Progenitor cell of endocrine pancreas (in vitro differentiated cells): Measurements from ENCODE around the gene TIAM2. TPM values are rescaled to one million over a fixed set of nuclear protein-coding genes. Genes with fewer than 3 reads are reported as not detected.
"Not testable (repeated sequence)": the region's sequence is repeated elsewhere in the genome, so short reads cannot be mapped to it uniquely, and the experiment has no call there.

Source experiments
- DNase-seq: peaks from one replicate; pipeline ENCODE4 v3.0.0; 2021; ENCODE audit warnings: low spot score; ENCODE audit not compliant: unreplicated experiment
- H3K27ac Mint-ChIP-seq: 2 replicates; pipeline ENCODE4 v1.8.0; 2021; ENCODE audit warnings: mild to moderate bottlenecking, moderate library complexity, mixed read lengths
- H3K27me3 Mint-ChIP-seq: 2 replicates; pipeline ENCODE4 v1.8.0; 2021; ENCODE audit warnings: mixed read lengths
- H3K36me3 Mint-ChIP-seq: 2 replicates; pipeline ENCODE4 v1.8.0; 2022; ENCODE audit warnings: mixed read lengths; ENCODE audit not compliant: insufficient read depth
- H3K4me1 Mint-ChIP-seq: 2 replicates; pipeline ENCODE4 v1.8.0; 2021; ENCODE audit warnings: low read depth, mixed read lengths
- H3K4me3 Mint-ChIP-seq: 2 replicates; pipeline ENCODE4 v1.8.0; 2021; ENCODE audit warnings: low read depth, mild to moderate bottlenecking, moderate library complexity, mixed read lengths
- H3K9me3 Mint-ChIP-seq: 2 replicates; pipeline ENCODE4 v1.8.0; 2021; ENCODE audit warnings: low read depth, mixed read lengths
- total RNA-seq: library from RNA; stranded (reverse); gene quantifications from 2 replicates; pipeline ENCODE4 v1.2.1, GENCODE V29; 2021
- TF ChIP-seq, protein P1 (sequence below): fragments of 200-600 bp; sonication (generic); IDR thresholded peaks from one replicate; pipeline ENCODE4 v1.5.0; 2021; ENCODE audit warnings: antibody characterized with exemption, mild to moderate bottlenecking; ENCODE audit not compliant: unreplicated experiment

Gene TIAM2
- total RNA-seq, 1 donor from 2014 or later = 14.3 TPM

DNA sequence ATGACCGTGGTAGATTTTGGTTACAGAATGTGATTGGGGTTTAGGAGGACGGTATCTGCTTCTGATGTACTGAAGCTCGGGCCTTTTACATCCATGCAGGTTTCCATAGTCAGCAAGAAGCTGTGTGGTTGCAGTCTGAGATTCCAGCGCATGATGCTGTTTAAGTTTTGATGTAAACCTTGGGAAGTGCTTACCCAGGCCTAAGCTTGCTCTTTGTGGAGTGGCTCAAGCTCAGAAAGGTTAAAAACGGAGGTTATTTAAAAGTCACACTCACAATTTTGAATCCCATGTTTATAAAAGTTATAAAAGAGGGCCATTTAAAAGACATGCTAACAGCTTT is 121.4 kb downstream of the TIAM2 start:
- Mint-ChIP-seq H3K9me3 (no peaks in the 10 kb centered on the region), H3K36me3 (peaks cover 2% of the 10 kb centered on the region), H3K27ac (no peak overlapping the region), H3K4me3 (no peak overlapping the region), H3K27me3 (peaks cover 11% of the 10 kb centered on the region), H3K4me1 (no peaks in the 10 kb centered on the region)
- no peak for DNase-seq
- TF ChIP-seq, protein P1, sequence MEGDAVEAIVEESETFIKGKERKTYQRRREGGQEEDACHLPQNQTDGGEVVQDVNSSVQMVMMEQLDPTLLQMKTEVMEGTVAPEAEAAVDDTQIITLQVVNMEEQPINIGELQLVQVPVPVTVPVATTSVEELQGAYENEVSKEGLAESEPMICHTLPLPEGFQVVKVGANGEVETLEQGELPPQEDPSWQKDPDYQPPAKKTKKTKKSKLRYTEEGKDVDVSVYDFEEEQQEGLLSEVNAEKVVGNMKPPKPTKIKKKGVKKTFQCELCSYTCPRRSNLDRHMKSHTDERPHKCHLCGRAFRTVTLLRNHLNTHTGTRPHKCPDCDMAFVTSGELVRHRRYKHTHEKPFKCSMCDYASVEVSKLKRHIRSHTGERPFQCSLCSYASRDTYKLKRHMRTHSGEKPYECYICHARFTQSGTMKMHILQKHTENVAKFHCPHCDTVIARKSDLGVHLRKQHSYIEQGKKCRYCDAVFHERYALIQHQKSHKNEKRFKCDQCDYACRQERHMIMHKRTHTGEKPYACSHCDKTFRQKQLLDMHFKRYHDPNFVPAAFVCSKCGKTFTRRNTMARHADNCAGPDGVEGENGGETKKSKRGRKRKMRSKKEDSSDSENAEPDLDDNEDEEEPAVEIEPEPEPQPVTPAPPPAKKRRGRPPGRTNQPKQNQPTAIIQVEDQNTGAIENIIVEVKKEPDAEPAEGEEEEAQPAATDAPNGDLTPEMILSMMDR = no peak

DNA sequence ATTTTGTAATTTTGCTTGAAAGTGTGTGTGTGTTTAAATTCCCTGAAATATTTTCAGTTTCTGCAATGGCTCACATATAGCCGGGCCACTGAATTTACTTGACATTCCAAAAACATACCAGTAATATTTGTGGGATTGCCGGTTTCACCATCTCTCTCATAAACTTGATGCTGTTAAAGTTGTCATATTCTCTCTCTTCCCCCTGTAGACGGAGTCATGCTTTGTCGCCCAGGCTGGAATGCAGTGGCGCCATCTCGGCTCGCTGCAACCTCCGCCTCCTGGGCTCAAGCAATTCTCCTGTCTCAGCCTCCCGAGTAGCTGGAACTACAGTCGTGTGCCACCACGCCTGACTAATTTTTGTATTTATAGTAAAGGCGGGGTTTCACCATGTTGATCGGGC is 122.1 kb downstream of the TIAM2 start:
- Mint-ChIP-seq H3K4me1 (peaks cover 2% of the 10 kb centered on the region), H3K36me3 (peaks cover 2% of the 10 kb centered on the region), H3K4me3 (no peak overlapping the region), H3K27ac (no peak overlapping the region), H3K9me3 (no peaks in the 10 kb centered on the region), H3K27me3 (peaks cover 14% of the 10 kb centered on the region)
- DNase-seq = no peak
- TF ChIP-seq, protein P1 = no peak

DNA sequence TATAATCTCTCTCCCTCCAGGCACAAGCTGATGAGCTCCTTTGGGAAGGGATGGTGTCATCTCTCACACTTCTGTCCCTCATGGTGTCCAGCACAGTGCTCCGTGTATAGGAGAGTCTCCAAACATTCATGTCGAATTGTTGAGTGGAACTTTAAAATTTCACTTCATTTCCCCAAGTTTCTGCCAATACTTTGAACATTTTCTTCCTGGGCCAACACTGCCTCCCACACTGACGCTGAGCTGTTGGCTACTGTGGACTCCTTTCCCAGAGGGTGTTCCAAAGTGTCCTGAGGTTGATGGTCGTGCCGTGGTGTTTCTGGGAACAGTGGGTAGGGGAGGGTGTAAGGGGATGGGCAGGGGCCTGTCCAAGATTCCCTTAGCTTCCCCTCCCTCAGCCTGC is 122.7 kb downstream of the TIAM2 start:
- Mint-ChIP-seq H3K36me3 (peaks cover 2% of the 10 kb centered on the region), H3K27me3 (peaks cover 11% of the 10 kb centered on the region), H3K4me3 (no peak overlapping the region), H3K27ac (no peak overlapping the region), H3K4me1 (peaks cover 2% of the 10 kb centered on the region), H3K9me3 (no peaks in the 10 kb centered on the region)
- TF ChIP-seq, protein P1 = no peak
- DNase-seq = no peak

DNA sequence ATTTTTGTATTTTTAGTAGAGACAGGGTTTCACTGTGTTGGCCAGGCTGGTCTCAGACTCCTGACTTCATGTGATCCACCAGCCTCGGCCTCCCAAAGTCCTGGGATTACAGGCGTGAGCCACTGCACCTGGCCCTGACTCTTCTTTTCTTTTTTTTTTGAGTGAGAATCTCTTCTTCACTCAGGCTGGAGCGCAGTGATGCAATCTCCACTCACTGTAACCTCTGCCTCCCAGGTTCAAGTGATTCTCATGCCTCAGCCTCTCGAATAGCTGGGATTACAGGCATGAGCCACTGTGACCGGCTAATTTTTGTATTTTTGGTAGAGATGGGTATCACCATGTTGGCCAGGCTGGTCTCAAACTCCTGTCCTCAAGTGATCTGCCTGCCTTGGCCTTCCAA is 124.1 kb downstream of the TIAM2 start:
- not testable (repeated sequence) for H3K4me3 Mint-ChIP-seq, H3K9me3 Mint-ChIP-seq, H3K27ac Mint-ChIP-seq, H3K4me1 Mint-ChIP-seq, DNase-seq, H3K36me3 Mint-ChIP-seq
- peaks cover 11% of the 10 kb centered on the region for H3K27me3 Mint-ChIP-seq

GRCh38 chr6:155120034-155120433 is 124.9 kb downstream of the TIAM2 start:
- H3K9me3 Mint-ChIP-seq = no peaks in the 10 kb centered on the region
- peaks cover 2% of the 10 kb centered on the region for H3K36me3 Mint-ChIP-seq
- peaks cover 6% of the 10 kb centered on the region for H3K4me1 Mint-ChIP-seq
- H3K4me3 Mint-ChIP-seq = no peak overlapping the region
- H3K27ac Mint-ChIP-seq = no peak overlapping the region
- peaks cover 11% of the 10 kb centered on the region for H3K27me3 Mint-ChIP-seq
- TF ChIP-seq, protein P1 = no peak
- no peak for DNase-seq

DNA sequence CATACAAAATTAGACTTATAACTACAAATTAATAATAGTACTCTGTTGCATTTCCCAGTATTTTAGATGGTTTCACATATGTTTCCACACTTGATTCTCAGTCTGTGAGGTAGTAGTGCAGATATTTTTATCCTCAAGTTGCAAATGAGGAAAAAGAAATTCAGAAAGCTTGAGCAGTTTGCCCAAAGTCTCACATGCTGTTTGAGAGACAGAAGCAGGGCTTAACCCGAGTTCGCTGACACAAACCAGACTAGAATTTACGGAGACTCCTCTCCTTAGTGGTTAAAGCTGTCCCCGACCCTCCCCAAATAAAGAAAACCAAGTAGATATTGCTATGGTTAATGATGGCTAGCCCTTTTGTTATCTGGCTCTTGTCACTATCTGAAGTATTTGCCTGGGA is 126.2 kb downstream of the TIAM2 start:
- TF ChIP-seq, protein P1 = no peak
- H3K27ac Mint-ChIP-seq = no peak overlapping the region
- DNase-seq = no peak
- peaks cover 11% of the 10 kb centered on the region for H3K27me3 Mint-ChIP-seq
- H3K36me3 Mint-ChIP-seq = peaks cover 2% of the 10 kb centered on the region
- H3K4me3 Mint-ChIP-seq = no peak overlapping the region
- peaks cover 6% of the 10 kb centered on the region for H3K4me1 Mint-ChIP-seq
- H3K9me3 Mint-ChIP-seq = no peaks in the 10 kb centered on the region
